Measurements from ENCODE around the gene PTCD2. TPM values are rescaled to one million over a fixed set of nuclear protein-coding genes. Genes with fewer than 3 reads are reported as not detected.
"Not testable (repeated sequence)": the region's sequence is repeated elsewhere in the genome, so short reads cannot be mapped to it uniquely, and the experiment has no call there.

Gene PTCD2
- total RNA-seq, 2 experiments from 2014 or later = 8.9 to 9.8 TPM

DNA sequence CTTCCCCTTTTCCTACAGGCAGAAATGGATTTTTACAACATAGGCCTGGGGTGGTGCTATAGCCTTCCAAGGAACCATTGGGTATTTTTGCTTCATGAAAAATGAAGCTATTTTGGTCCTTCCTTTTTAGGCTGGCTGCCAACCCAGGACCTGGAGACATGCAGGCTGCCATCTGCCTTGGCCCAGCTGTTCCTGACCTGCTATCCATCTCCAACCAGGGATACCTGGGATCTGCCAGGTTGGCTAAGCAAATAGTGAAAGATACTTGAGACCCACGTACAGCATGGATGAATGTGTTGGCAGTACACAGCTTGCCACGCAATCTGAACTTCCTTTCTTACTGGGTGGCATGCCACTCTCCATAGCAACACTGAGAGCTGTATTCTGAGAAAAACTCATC is 31.2 kb upstream of the PTCD2 start:
- DNase-seq (no peak), ATAC-seq (ENCODE audit: low read depth) (no peak)
- no peaks in the 10 kb centered on the region for H3K4me1 Mint-ChIP-seq
- peaks cover 8% of the 10 kb centered on the region for H3K36me3 Mint-ChIP-seq
- H3K27me3 Mint-ChIP-seq = no peaks in the 10 kb centered on the region
- no peak overlapping the region for H3K27ac Mint-ChIP-seq
- H3K4me3 Mint-ChIP-seq = no peak overlapping the region
- no peaks in the 10 kb centered on the region for H3K9me3 Mint-ChIP-seq
- POLR2A ChIA-PET = no interaction called here

DNA sequence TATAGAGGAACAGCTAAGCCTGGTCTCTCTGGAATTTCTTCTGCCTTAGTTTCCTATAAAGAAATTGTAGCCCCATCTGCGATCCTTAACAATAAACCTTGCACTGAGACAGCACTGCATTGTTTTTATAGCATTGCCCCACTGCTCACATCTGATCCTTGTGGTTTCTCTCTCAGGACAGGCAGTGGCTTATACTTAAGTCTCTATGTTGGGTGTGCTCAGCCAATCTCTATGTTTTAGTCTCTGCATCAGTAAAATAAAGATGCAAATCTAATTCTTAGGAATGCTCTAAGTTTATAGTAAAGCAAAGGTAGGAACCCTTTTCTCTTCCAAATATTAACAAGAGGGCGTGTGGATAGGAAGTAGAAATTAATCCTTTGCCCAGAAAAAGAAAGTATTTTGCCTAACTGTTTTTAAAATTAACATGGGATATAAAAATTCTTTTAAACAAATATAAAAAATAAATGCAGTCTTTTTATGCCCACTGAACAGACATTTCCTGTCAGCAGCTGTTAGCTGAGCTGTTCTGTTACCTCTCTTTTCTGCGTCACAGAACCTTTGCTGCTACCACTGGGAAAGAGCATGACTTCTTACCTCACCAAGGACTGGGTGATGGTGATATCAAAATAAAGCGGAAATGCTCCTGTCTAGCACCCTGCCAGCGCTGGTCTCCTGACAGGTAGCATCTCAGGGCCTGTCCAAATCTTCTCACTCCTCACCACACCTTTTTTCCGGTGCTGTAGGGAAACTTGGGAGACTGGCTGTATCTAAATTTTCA is 29.6 kb upstream of the PTCD2 start:
- H3K36me3 Mint-ChIP-seq = peaks cover 13% of the 10 kb centered on the region
- no peaks in the 10 kb centered on the region for H3K27me3 Mint-ChIP-seq
- H3K4me1 Mint-ChIP-seq = no peaks in the 10 kb centered on the region
- POLR2A ChIA-PET = no interaction called here
- ATAC-seq (ENCODE audit: low read depth) (no peak), DNase-seq (no peak)
- no peaks in the 10 kb centered on the region for H3K9me3 Mint-ChIP-seq
- no peak overlapping the region for H3K4me3 Mint-ChIP-seq
- H3K27ac Mint-ChIP-seq = no peak overlapping the region

DNA sequence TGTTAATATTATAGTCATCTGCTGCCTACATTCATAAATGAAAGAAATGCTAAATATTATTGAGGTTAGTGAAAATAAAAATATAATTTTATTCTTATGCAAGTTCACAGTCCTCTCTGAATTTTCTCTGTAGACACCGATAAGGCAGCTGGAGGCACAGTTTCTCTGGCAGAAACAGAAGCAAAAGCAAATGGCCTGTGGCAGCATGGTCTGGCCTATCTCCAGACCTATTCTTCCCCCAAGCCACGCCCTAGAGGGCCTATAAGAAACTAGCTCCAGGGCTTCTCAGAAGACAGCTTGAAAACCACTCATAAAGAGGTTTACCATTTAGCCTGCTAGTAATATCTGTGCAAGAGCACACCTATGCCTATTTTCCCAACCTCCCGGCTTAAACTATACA is 28.6 kb upstream of the PTCD2 start:
- Mint-ChIP-seq H3K27ac (no peak overlapping the region), H3K27me3 (no peaks in the 10 kb centered on the region), H3K4me3 (no peak overlapping the region), H3K9me3 (no peaks in the 10 kb centered on the region), H3K36me3 (peaks cover 15% of the 10 kb centered on the region), H3K4me1 (no peaks in the 10 kb centered on the region)
- no peak for ATAC-seq (ENCODE audit: low read depth)
- POLR2A ChIA-PET = no interaction called here
- DNase-seq = no peak

DNA sequence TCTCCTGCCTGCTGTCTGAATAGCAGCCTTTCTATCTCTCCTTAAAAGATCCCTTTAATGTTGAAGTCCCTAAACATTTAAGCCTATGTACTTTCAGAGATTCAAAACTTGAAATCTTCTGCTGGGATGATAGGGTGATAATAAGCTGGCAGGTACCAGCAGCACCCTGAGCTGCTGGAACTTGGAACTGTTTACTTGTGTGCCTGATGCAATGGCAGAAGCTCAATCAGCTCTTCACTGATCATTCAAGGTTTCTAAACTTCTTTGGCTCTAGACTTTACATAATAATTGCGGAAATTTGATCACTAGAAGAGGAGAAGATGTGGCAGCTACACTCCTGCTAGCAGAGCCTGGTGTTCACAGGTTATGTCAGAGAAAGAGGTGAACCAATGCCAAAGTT is 27.8 kb upstream of the PTCD2 start:
- DNase-seq (no peak), ATAC-seq (ENCODE audit: low read depth) (no peak)
- Mint-ChIP-seq H3K4me3 (no peak overlapping the region), H3K27ac (no peak overlapping the region), H3K9me3 (no peaks in the 10 kb centered on the region), H3K36me3 (peaks cover 13% of the 10 kb centered on the region), H3K27me3 (no peaks in the 10 kb centered on the region), H3K4me1 (no peaks in the 10 kb centered on the region)
- POLR2A ChIA-PET = no interaction called here

DNA sequence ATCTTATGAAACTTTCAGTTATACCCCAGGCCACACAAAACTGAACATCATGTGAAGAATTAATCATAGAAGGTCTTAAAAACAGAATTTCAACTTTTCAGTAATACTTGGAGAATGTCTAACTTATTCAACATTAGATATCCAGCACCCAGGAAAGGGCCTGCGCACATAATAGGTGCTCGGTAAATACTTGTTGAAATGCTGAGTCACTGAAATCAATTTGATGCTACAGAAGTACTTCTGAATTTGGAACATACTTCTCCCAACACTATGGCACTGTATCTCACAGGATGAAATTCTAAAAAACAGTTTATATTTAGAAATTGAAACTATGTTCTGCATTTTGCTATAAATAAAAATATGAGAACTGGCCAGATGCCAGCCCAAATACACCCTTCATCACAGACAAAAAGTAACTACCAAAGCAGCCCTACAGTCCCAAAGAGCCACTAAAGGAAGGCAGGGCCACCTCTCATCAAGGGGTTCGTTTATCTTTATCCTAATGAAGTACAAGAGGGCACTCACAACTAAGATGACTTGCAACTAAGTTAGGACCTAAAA is 26.6 kb upstream of the PTCD2 start:
- DNase-seq (no peak), ATAC-seq (ENCODE audit: low read depth) (no peak)
- Mint-ChIP-seq H3K4me3 (no peak overlapping the region), H3K27ac (no peak overlapping the region), H3K9me3 (no peaks in the 10 kb centered on the region), H3K36me3 (peaks cover 17% of the 10 kb centered on the region), H3K27me3 (no peaks in the 10 kb centered on the region), H3K4me1 (peaks cover 4% of the 10 kb centered on the region)
- POLR2A ChIA-PET = interaction anchor here (0.6 kb wide), 1 partner anchor 17 kb away, joined by 3 read pairs; no protein-coding TSS in a partner anchor

DNA sequence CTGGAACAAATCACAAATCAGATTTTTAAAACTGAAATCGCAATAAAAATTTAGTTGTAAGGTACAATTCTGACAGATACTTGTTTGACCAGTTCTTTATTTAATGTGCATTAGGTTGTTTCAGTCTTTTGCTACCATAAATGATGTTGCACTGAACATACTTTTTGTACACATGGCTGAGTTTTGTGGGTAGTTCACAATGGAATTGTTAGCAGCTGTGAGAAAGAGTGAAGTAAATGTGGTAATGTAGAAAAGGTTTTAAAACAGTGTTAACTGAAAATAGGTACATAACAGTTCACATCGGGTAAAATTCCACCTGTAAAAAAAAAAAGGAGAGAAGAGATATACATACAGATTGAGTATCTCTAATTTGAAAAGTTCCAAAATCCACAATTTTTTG is 25.7 kb upstream of the PTCD2 start:
- Mint-ChIP-seq H3K4me1 (peaks cover 5% of the 10 kb centered on the region), H3K27me3 (no peaks in the 10 kb centered on the region), H3K27ac (no peak overlapping the region), H3K36me3 (peaks cover 17% of the 10 kb centered on the region), H3K4me3 (no peak overlapping the region), H3K9me3 (no peaks in the 10 kb centered on the region)
- ATAC-seq (ENCODE audit: low read depth) = no peak
- POLR2A ChIA-PET = no interaction called here
- DNase-seq = no peak

DNA sequence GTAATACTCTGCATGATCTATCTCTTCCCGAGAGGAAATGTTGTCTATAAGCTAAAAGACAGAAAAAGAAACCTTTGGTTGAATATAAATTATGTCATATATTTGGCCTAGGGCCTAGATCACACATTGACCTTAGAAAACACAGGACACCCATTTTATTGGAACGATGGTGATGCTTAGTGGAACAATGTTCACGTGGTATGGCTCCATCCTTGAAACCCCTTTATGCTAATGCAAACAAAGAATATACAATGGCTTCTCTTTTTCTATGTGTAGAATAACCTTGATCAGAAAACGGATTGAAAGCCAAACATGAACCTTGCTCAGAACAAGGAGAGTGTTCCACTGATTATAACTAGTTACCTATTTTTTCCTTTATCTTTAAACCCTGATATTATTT is 24.6 kb upstream of the PTCD2 start:
- Mint-ChIP-seq H3K27me3 (no peaks in the 10 kb centered on the region), H3K9me3 (no peaks in the 10 kb centered on the region), H3K4me1 (peaks cover 13% of the 10 kb centered on the region), H3K4me3 (no peak overlapping the region), H3K36me3 (peaks cover 26% of the 10 kb centered on the region), H3K27ac (no peak overlapping the region)
- ATAC-seq (ENCODE audit: low read depth) (no peak), DNase-seq (no peak)
- POLR2A ChIA-PET = no interaction called here

DNA sequence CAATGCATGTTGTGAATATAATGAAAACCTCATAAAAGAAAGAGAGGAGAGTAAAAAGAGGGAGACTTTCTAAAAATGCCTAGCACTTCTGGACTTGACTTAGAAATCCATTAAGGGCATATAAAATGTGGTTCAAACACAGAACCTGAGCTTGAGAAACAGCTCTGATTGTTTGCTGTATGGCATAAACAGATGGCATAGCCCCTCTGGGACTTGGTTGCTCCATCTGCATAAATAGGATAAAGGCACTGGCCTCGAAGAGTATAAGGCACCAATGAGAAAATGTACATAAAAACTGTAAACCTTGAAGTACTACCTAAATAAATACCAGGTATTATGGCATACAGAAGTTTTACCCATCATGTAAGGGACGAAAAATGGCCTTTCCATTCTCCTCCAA is 23.9 kb upstream of the PTCD2 start:
- POLR2A ChIA-PET = no interaction called here
- Mint-ChIP-seq H3K36me3 (peaks cover 28% of the 10 kb centered on the region), H3K4me1 (peaks cover 14% of the 10 kb centered on the region), H3K27ac (no peak overlapping the region), H3K9me3 (no peaks in the 10 kb centered on the region), H3K27me3 (no peaks in the 10 kb centered on the region), H3K4me3 (no peak overlapping the region)
- ATAC-seq (ENCODE audit: low read depth) (no peak), DNase-seq (no peak)

DNA sequence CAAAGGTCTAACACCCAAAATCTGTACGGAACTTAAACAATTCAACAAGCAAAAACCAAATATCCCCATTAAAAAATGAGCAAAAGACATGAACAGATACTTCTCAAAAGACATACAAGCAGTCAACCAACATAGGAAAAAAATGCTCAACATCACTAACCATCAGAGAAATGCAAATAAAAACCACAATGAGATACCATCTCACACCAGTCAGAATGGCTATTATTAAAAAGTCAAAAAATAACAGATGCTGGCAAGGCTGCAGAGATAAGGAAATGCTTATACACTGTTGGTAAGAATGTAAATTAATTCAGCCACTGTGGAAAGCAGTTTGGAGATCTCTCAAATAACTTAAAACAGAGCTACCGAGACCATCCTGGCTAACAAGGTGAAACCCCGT is 22.0 kb upstream of the PTCD2 start:
- POLR2A ChIA-PET = interaction anchor here (0.9 kb wide), 1 partner anchor 22 kb away, joined by 4 read pairs; the partner anchor contains the start of genes MRPS27 and PTCD2
- DNase-seq; H3K9me3 Mint-ChIP-seq; H3K27me3 Mint-ChIP-seq; ATAC-seq (ENCODE audit: low read depth); H3K27ac Mint-ChIP-seq; H3K4me3 Mint-ChIP-seq: not testable (repeated sequence)
- peaks cover 29% of the 10 kb centered on the region for H3K36me3 Mint-ChIP-seq
- H3K4me1 Mint-ChIP-seq = peaks cover 16% of the 10 kb centered on the region

DNA sequence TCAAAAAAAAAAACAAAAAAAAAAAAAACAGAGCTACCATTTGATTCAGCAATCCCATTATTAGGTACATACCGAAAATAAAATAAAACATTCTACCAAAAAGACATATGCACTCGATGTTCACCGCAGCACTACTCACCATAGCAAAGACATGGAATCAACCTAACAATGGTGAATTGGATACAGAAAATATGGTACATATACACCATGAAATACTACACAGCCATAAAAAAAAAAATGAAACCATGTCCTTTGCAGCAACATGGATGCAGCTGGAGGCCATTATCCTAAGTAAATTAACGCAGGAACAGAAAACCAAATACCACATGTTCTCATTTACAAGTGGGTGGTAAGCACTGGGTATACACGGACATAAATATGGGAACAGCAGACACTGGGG is 21.5 kb upstream of the PTCD2 start:
- Mint-ChIP-seq H3K27ac (no peak overlapping the region), H3K36me3 (peaks cover 27% of the 10 kb centered on the region), H3K4me3 (no peak overlapping the region), H3K9me3 (no peaks in the 10 kb centered on the region), H3K27me3 (no peaks in the 10 kb centered on the region), H3K4me1 (peaks cover 16% of the 10 kb centered on the region)
- DNase-seq (no peak), ATAC-seq (ENCODE audit: low read depth) (no peak)
- POLR2A ChIA-PET = no interaction called here

DNA sequence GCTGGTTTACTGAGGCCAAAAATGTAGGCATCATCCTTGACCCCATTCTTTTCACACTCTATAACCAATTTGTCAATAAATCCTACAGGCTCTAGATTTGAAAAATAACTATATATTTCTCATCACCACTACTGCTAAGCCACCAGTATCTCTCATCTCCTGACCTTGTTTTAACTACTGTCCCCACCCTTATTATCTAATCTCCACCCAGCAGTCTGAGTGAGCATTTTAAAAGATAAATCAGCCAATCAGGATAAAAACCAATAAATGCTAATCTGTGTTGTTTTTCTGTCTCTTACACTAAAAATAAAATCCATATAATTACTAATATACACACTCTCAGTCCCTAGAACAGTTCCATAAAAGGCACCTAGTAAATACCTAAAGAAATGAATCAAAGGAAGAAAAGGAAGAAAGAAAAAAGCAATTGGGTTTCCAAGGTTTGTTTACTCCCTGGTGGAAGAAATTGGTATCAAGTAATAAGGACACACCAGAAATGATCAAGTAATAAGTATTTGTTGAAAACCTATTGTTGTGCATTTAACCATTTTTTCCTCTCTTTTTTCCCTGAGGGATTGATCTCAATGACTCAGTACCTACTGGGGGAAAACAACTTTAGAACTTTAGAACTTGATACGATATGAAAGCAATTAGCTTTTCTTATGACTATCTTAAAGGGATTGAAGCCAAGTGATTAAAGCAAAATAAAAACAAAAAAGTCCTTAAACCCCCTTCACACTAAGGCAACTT is 19.4 kb upstream of the PTCD2 start:
- H3K4me1 Mint-ChIP-seq = peaks cover 27% of the 10 kb centered on the region
- no peak overlapping the region for H3K27ac Mint-ChIP-seq
- no peaks in the 10 kb centered on the region for H3K9me3 Mint-ChIP-seq
- H3K27me3 Mint-ChIP-seq = no peaks in the 10 kb centered on the region
- POLR2A ChIA-PET = no interaction called here
- DNase-seq (no peak), ATAC-seq (ENCODE audit: low read depth) (no peak)
- peaks cover 23% of the 10 kb centered on the region for H3K36me3 Mint-ChIP-seq
- H3K4me3 Mint-ChIP-seq = no peak overlapping the region

DNA sequence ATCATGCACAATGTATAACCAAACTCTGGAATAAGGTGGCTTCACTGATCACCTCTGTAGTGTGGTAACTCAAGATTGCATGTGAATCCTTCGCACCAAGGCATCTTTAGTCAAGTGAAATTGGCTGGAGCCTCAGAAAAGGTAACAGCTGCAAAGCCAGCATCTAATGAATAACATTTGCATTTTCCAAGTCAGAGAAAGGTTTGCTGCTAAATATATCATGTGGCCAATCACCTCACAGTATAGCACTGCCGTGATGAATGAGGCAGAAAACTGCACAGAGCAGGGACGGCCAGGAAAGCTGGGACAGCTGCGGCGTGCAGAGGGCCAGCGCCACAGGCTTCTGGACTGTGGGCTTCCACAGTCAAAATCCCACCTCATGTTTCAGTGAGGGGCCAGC is 18.6 kb upstream of the PTCD2 start:
- POLR2A ChIA-PET = no interaction called here
- no peaks in the 10 kb centered on the region for H3K9me3 Mint-ChIP-seq
- peaks cover 28% of the 10 kb centered on the region for H3K4me1 Mint-ChIP-seq

DNA sequence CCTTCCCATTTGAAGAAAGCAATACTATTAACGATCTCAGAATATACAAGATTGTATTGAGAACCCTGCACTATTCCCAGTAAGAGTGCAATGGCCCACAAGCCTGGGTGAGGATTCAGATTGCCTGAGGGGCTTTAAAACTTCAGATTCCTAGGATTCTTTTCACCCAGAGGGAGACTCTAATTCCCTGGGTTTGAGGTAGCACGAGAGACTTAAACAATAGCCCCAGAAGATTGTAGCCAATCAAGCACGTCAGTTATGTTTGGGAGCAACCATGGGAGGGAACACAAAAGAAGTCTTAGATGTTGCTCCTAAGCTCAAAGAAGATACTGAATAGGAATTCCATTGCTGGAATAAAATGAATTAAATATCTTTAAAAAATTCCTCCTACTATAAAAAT is 18.0 kb upstream of the PTCD2 start:
- peaks cover 28% of the 10 kb centered on the region for H3K4me1 Mint-ChIP-seq
- H3K27ac Mint-ChIP-seq = no peak overlapping the region
- POLR2A ChIA-PET = no interaction called here
- H3K4me3 Mint-ChIP-seq = no peak overlapping the region
- H3K9me3 Mint-ChIP-seq = no peaks in the 10 kb centered on the region
- no peak for ATAC-seq (ENCODE audit: low read depth)
- peaks cover 21% of the 10 kb centered on the region for H3K36me3 Mint-ChIP-seq
- no peaks in the 10 kb centered on the region for H3K27me3 Mint-ChIP-seq
- no peak for DNase-seq

More for the DNA sequence above, 18.6 kb upstream of the PTCD2 start:
- DNase-seq (no peak), ATAC-seq (ENCODE audit: low read depth) (no peak)
- Mint-ChIP-seq H3K27ac (no peak overlapping the region), H3K36me3 (peaks cover 21% of the 10 kb centered on the region), H3K27me3 (no peaks in the 10 kb centered on the region), H3K4me3 (no peak overlapping the region)

Measured in activated naive CD8-positive, alpha-beta T cell treated with anti-CD3 and anti-CD28 coated beads, Interleukin-2, amount 10 ng/mL, durations not matched to agents 7 days and 5 days (primary cell).